ENCODE results near the gene TBC1D21.

GRCh38 chr15:73897441-73898261, 24.3 kb downstream of the TBC1D21 start:
- peak; percentile 87 for TF ChIP-seq CTCF (IDR thresholded peaks at IDR 0.05; ENCODE audit: low read depth, low read length, poor library complexity, severe bottlenecking)
- TF ChIP-seq EZH2phosphoT487 (IDR thresholded peaks at IDR 0.05; ENCODE audit: borderline replicate concordance, low read length): no peak

All from DOHH2 (cell line).